SK-N-SH (cell line): ENCODE results near the gene NKIRAS1. TPM values are rescaled to one million over a fixed set of nuclear protein-coding genes. Genes with fewer than 3 reads are reported as not detected.

Experiments used
- CTCF ChIA-PET: fragments of 300-600, 350-600 bp; formaldehyde crosslinking; extraction: SDS; loops from one replicate; lab custom pipeline; 2021; lab: Yijun Ruan, JAX
- POLR2A ChIA-PET: fragments of 350-600 bp; sonication (Branson Sonifier 250); formaldehyde crosslinking; extraction: SDS; loops from one replicate; lab custom pipeline; 2020; ENCODE audit warnings: antibody characterized with exemption, inconsistent platforms; lab: Yijun Ruan, JAX
- DNase-seq: peaks from one replicate; pipeline ENCODE4 v3.0.0; 2012
- H2AFZ ChIP-seq: fragments of 200-600 bp; sonication (generic); 2 replicates; pipeline ENCODE4 v1.8.1; 2016; ENCODE audit warnings: antibody characterized with exemption, mild to moderate bottlenecking, low read depth
- H3F3A ChIP-seq: fragments of 200-600 bp; sonication (generic); replicated peaks from 2 replicates; pipeline ENCODE3; 2016; ENCODE audit warnings: antibody characterized with exemption, mild to moderate bottlenecking; ENCODE audit not compliant: insufficient read depth
- H3K27ac ChIP-seq, 2 experiments: fragments of 200-500 bp in 1 of 2; fragments of 200-600 bp in 1 of 2; sonication (Bioruptor generic) in 1 of 2; sonication (generic), shearing (Covaris generic) in 1 of 2; 2 replicates each; pipeline versions ENCODE4 v1.5.1 to v1.6.1; 2014 to 2016; ENCODE audit warnings: low read depth in 2 of 2, inconsistent platforms in 1 of 2, low read length in 1 of 2, mild to moderate bottlenecking in 1 of 2, mixed read lengths in 1 of 2
- H3K27me3 ChIP-seq: fragments of 200-600 bp; sonication (generic), shearing (Covaris generic); 2 replicates; pipeline ENCODE4 v1.6.1; 2016; ENCODE audit warnings: mixed run types; ENCODE audit not compliant: insufficient read depth
- H3K36me3 ChIP-seq, 2 experiments: fragments of 200-500 bp in 1 of 2; fragments of 200-600 bp in 1 of 2; sonication (Bioruptor generic) in 1 of 2; sonication (generic) in 1 of 2; replicated peaks in 1 of 2; 2 replicates each; pipeline versions ENCODE3 to v1.5.1; 2014 to 2016; ENCODE audit warnings: low read length in 1 of 2, mild to moderate bottlenecking in 1 of 2; ENCODE audit not compliant: insufficient read depth in 2 of 2, control insufficient read depth in 1 of 2
- H3K4me1 ChIP-seq, 2 experiments: fragments of 200-500 bp in 1 of 2; fragments of 200-600 bp in 1 of 2; sonication (Bioruptor generic) in 1 of 2; sonication (generic), shearing (Covaris generic) in 1 of 2; 2 replicates each; pipeline versions ENCODE4 v1.5.1 to v1.6.1; 2014 to 2016; ENCODE audit warnings: low read depth in 1 of 2, low read length in 1 of 2, mixed run types in 1 of 2; ENCODE audit not compliant: insufficient read depth in 2 of 2, control insufficient read depth in 1 of 2
- H3K4me2 ChIP-seq: fragments of 200-600 bp; sonication (generic), shearing (Covaris generic); 2 replicates; pipeline ENCODE4 v1.6.1; 2017; ENCODE audit warnings: mixed run types
- H3K4me3 ChIP-seq, 2 experiments: fragments of 200-500 bp in 1 of 2; fragments of 200-600 bp in 1 of 2; sonication (Bioruptor generic) in 1 of 2; sonication (generic), shearing (Covaris generic) in 1 of 2; 2 replicates each; pipeline versions ENCODE4 v1.5.1 to v1.8.1; 2014 to 2016; ENCODE audit warnings: low read depth in 2 of 2, inconsistent platforms in 1 of 2, low read length in 1 of 2, mild to moderate bottlenecking in 1 of 2, mixed read lengths in 1 of 2, moderate library complexity in 1 of 2
- H3K79me2 ChIP-seq: fragments of 200-600 bp; sonication (generic); 2 replicates; pipeline ENCODE4 v1.8.1; 2017; ENCODE audit warnings: mild to moderate bottlenecking; ENCODE audit not compliant: insufficient read depth
- H3K9ac ChIP-seq: fragments of 200-600 bp; sonication (generic); 2 replicates; pipeline ENCODE4 v1.6.1; 2017; ENCODE audit warnings: mixed run types
- H3K9me2 ChIP-seq: fragments of 200-600 bp; sonication (generic); 2 replicates; pipeline ENCODE4 v1.6.1; 2017; ENCODE audit warnings: mixed run types
- H3K9me3 ChIP-seq: fragments of 200-600 bp; sonication (generic); 2 replicates; pipeline ENCODE4 v1.6.1; 2017; ENCODE audit warnings: mixed run types, mild to moderate bottlenecking, moderate library complexity
- H4K20me1 ChIP-seq: fragments of 200-600 bp; sonication (generic); 2 replicates; pipeline ENCODE4 v1.6.1; 2017; ENCODE audit warnings: mild to moderate bottlenecking, mixed run types; ENCODE audit not compliant: insufficient read depth
- CHD2 ChIP-seq: fragments of 150-350 bp; IDR thresholded peaks from 2 replicates; pipeline ENCODE4 v1.6.1; 2018; ENCODE audit warnings: low read length; ENCODE audit not compliant: partially characterized antibody
- FOSL2 ChIP-seq: IDR thresholded peaks from 2 replicates; pipeline ENCODE4 v1.4.0; 2012; ENCODE audit warnings: low read depth, mild to moderate bottlenecking, moderate library complexity, borderline replicate concordance
- FOXJ3 ChIP-seq: sonication (generic); formaldehyde crosslinking; IDR thresholded peaks from 2 replicates; pipeline ENCODE4 v1.5.1; 2020; ENCODE audit warnings: mild to moderate bottlenecking, missing genetic modification reagents
- FOXM1 ChIP-seq: IDR thresholded peaks from 2 replicates; pipeline ENCODE4 v1.4.0; 2012; ENCODE audit warnings: low read depth, mild to moderate bottlenecking
- GABPA ChIP-seq: IDR thresholded peaks from 2 replicates; pipeline ENCODE4 v1.4.0; 2012; ENCODE audit warnings: low read depth, mild to moderate bottlenecking
- GATA2 ChIP-seq: sonication (generic); formaldehyde crosslinking; IDR thresholded peaks from 2 replicates; pipeline ENCODE4 v1.5.0; 2020; ENCODE audit warnings: mild to moderate bottlenecking, missing genetic modification reagents
- JUND ChIP-seq: IDR thresholded peaks from 2 replicates; pipeline ENCODE4 v1.4.0; 2012
- MXI1 ChIP-seq: IDR thresholded peaks from 2 replicates; pipeline ENCODE4 v1.6.1; 2012; ENCODE audit warnings: mild to moderate bottlenecking, low read depth, low read length, improper control_type of control experiment
- NFIC ChIP-seq: IDR thresholded peaks from 2 replicates; pipeline ENCODE4 v1.4.0; 2012; ENCODE audit warnings: borderline replicate concordance
- POLR2AphosphoS5 ChIP-seq: IDR thresholded peaks from 2 replicates; pipeline ENCODE4 v1.6.1; 2012; ENCODE audit warnings: low read depth, low read length
- RAD21 ChIP-seq: IDR thresholded peaks from 2 replicates; pipeline ENCODE4 v1.6.1; 2012; ENCODE audit warnings: mild to moderate bottlenecking, low read length
- RFX5 ChIP-seq: IDR thresholded peaks from 2 replicates; pipeline ENCODE4 v1.6.1; 2012; ENCODE audit warnings: mild to moderate bottlenecking, improper control_type of control experiment, low read length
- SIN3A ChIP-seq: IDR thresholded peaks from 2 replicates; pipeline ENCODE4 v1.6.1; 2012; ENCODE audit warnings: low read depth, mild to moderate bottlenecking, low read length, moderate library complexity, borderline replicate concordance
- SMC3 ChIP-seq: IDR thresholded peaks from 2 replicates; pipeline ENCODE4 v1.6.1; 2012; ENCODE audit warnings: low read depth, low read length, improper control_type of control experiment
- TAF1 ChIP-seq: IDR thresholded peaks from 2 replicates; pipeline ENCODE4 v1.6.1; 2012; ENCODE audit warnings: low read depth, mild to moderate bottlenecking, low read length, moderate library complexity, borderline replicate concordance
- TEAD4 ChIP-seq: IDR thresholded peaks from 2 replicates; pipeline ENCODE4 v1.4.0; 2012; ENCODE audit warnings: mild to moderate bottlenecking, borderline replicate concordance; ENCODE audit not compliant: insufficient read depth
- WGBS: methylation state at CpG from one replicate; pipeline ENCODE4 v1.1.6; 2017; ENCODE audit warnings: low lambda C conversion rate; 5-methylcytosine and 5-hydroxymethylcytosine counted together
- polyA plus RNA-seq, 3 experiments: library from polyadenylated mRNA; depleted of rRNA; stranded (reverse); fragments of >200 nt; gene quantifications; 2 replicates each; pipeline ENCODE4 v1.2.3, GENCODE V29; 2012
- TF ChIP-seq, protein P1 (sequence below): IDR thresholded peaks from 2 replicates; pipeline ENCODE4 v1.4.0; 2012; ENCODE audit warnings: low read depth, borderline replicate concordance
- TF ChIP-seq, protein P2 (sequence below): IDR thresholded peaks from 2 replicates; pipeline ENCODE4 v1.4.0; 2012; ENCODE audit warnings: low read depth, borderline replicate concordance
- TF ChIP-seq, protein P3 (sequence below): fragments of 150-350 bp; IDR thresholded peaks from 2 replicates; pipeline ENCODE4 v1.6.1; 2017; ENCODE audit warnings: antibody characterized with exemption, low read length, low read depth, borderline replicate concordance
- TF ChIP-seq, protein P4 (sequence below): IDR thresholded peaks from 2 replicates; pipeline ENCODE4 v1.4.0; 2012; ENCODE audit warnings: low read depth

NKIRAS1 gene
- polyA plus RNA-seq, 1 of the 3 experiments (the other 2 are of a cell fraction), result 8.1 TPM

DNA sequence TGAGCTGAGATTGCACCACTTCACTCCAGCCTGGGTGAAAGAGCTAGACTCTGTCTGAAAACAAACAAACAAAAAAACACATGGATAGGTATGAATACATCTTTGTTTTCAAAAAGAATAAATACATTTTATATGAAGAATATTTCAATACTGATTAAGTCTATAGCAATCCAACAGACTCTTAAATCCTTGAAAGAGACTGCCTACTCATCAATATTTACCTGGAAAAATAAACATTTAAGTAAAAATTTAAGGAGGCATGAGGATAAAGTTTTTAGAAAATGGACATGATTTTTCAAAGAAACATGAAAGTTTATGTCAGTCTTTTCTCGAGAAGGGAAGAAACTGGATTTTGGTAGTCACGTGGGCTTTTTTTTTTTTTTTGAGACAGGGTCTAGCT lies 5.4 kb downstream of the NKIRAS1 start (continued):
- no peak for TF ChIP-seq GATA2 (CRISPR knock-in tag)
- no peak for TF ChIP-seq JUND
- no peak for TF ChIP-seq CHD2

DNA sequence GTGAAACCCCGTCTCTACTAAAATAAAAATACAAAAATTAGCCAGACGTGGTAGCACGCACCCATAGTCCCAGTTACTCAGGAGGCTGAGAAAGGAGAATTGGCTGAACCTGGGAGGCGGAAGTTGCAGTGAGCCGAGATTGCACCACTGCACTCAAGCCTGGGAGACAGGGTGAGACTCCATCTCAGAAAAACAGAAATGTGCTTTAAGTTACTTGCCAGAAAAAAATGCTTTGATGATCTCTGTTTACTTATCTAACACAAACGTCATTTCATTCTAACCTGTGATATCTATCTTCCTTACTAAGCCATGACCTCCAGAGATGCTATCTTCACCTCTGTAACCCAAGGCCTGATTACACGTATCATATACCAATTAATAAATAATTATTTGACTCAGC lies 7.4 kb downstream of the NKIRAS1 start:
- Histone ChIP-seq H3K4me1 (peaks cover 0 to 4% of the 10 kb centered on the region in 2 experiments; a peak in 1 of 4 replicates), H3K27ac (no peak overlapping the region), H3F3A (peaks cover 6% of the 10 kb centered on the region), H4K20me1 (no peaks in the 10 kb centered on the region), H3K4me3 (no peak overlapping the region), H3K36me3 (peaks cover 19 to 42% of the 10 kb centered on the region in 2 experiments), H3K9me3 (no peaks in the 10 kb centered on the region), H2AFZ (no peak overlapping the region), H3K27me3 (no peaks in the 10 kb centered on the region), H3K79me2 (peaks cover 39% of the 10 kb centered on the region), H3K9me2 (no peaks in the 10 kb centered on the region), H3K9ac (no peak overlapping the region), H3K4me2 (no peak overlapping the region)
- ChIA-PET CTCF (no interaction called here), POLR2A (no interaction called here)
- WGBS, result 94% methylated on average over 7 of the region's 7 CpGs
- no peak for DNase-seq
- TF ChIP-seq, protein P1, sequence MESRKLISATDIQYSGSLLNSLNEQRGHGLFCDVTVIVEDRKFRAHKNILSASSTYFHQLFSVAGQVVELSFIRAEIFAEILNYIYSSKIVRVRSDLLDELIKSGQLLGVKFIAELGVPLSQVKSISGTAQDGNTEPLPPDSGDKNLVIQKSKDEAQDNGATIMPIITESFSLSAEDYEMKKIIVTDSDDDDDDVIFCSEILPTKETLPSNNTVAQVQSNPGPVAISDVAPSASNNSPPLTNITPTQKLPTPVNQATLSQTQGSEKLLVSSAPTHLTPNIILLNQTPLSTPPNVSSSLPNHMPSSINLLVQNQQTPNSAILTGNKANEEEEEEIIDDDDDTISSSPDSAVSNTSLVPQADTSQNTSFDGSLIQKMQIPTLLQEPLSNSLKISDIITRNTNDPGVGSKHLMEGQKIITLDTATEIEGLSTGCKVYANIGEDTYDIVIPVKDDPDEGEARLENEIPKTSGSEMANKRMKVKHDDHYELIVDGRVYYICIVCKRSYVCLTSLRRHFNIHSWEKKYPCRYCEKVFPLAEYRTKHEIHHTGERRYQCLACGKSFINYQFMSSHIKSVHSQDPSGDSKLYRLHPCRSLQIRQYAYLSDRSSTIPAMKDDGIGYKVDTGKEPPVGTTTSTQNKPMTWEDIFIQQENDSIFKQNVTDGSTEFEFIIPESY, result no peak
- TF ChIP-seq TEAD4, result no peak
- TF ChIP-seq MXI1, result no peak
- TF ChIP-seq GABPA, result no peak
- no peak for TF ChIP-seq FOXM1
- TF ChIP-seq FOXJ3, result no peak
- no peak for TF ChIP-seq POLR2AphosphoS5
- TF ChIP-seq TAF1, result no peak
- TF ChIP-seq GATA2 (CRISPR knock-in tag), result no peak
- TF ChIP-seq, protein P2, sequence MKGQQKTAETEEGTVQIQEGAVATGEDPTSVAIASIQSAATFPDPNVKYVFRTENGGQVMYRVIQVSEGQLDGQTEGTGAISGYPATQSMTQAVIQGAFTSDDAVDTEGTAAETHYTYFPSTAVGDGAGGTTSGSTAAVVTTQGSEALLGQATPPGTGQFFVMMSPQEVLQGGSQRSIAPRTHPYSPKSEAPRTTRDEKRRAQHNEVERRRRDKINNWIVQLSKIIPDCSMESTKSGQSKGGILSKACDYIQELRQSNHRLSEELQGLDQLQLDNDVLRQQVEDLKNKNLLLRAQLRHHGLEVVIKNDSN, result no peak
- TF ChIP-seq RAD21, result no peak
- TF ChIP-seq, protein P3, sequence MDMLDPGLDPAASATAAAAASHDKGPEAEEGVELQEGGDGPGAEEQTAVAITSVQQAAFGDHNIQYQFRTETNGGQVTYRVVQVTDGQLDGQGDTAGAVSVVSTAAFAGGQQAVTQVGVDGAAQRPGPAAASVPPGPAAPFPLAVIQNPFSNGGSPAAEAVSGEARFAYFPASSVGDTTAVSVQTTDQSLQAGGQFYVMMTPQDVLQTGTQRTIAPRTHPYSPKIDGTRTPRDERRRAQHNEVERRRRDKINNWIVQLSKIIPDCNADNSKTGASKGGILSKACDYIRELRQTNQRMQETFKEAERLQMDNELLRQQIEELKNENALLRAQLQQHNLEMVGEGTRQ, result no peak
- TF ChIP-seq RFX5, result no peak
- no peak for TF ChIP-seq FOSL2
- TF ChIP-seq, protein P4, sequence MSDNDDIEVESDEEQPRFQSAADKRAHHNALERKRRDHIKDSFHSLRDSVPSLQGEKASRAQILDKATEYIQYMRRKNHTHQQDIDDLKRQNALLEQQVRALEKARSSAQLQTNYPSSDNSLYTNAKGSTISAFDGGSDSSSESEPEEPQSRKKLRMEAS, result no peak
- TF ChIP-seq CHD2, result no peak
- no peak for TF ChIP-seq NFIC
- no peak for TF ChIP-seq SMC3
- TF ChIP-seq JUND, result no peak
- TF ChIP-seq SIN3A, result no peak
